H9 (cell line): Measurements from ENCODE around the gene ABCG8. TPM values are rescaled to one million over a fixed set of nuclear protein-coding genes. Genes with fewer than 3 reads are reported as not detected.

Experiments
- DNase-seq: peaks from one replicate; pipeline ENCODE4 v3.0.0-alpha.2; 2017
- H2AFZ ChIP-seq: one replicate; pipeline ENCODE4 v1.6.1; 2013; ENCODE audit warnings: mild to moderate bottlenecking, low read length, control low read depth, moderate library complexity
- H2AK5ac ChIP-seq: 2 replicates; pipeline ENCODE4 v1.6.1; 2013; ENCODE audit warnings: low read length, control low read depth, mixed read lengths; ENCODE audit not compliant: insufficient read length
- H2BK120ac ChIP-seq: one replicate; pipeline ENCODE4 v1.6.1; 2013; ENCODE audit warnings: low read depth, mild to moderate bottlenecking, low read length, control low read depth, inconsistent platforms; ENCODE audit not compliant: poor library complexity, severe bottlenecking
- H2BK12ac ChIP-seq: 2 replicates; pipeline ENCODE4 v1.6.1; 2013; ENCODE audit warnings: low read length, control low read depth, mixed read lengths, low read depth; ENCODE audit not compliant: insufficient read length
- H2BK15ac ChIP-seq: 2 replicates; pipeline ENCODE4 v1.6.1; 2013; ENCODE audit warnings: low read depth, low read length, control low read depth
- H2BK20ac ChIP-seq: one replicate; pipeline ENCODE4 v1.6.1; 2013; ENCODE audit warnings: low read depth, mild to moderate bottlenecking, low read length, control low read depth, inconsistent platforms; ENCODE audit not compliant: poor library complexity, severe bottlenecking
- H2BK5ac ChIP-seq: 2 replicates; pipeline ENCODE4 v1.6.1; 2013; ENCODE audit warnings: low read length, control low read depth, mixed read lengths; ENCODE audit not compliant: insufficient read length
- H3K14ac ChIP-seq: 2 replicates; pipeline ENCODE4 v1.6.1; 2013; ENCODE audit warnings: low read length, control low read depth; ENCODE audit not compliant: insufficient read depth
- H3K18ac ChIP-seq: 2 replicates; pipeline ENCODE4 v1.6.1; 2013; ENCODE audit warnings: low read depth, mild to moderate bottlenecking, mixed read lengths, low read length, control low read depth; ENCODE audit not compliant: insufficient read length
- H3K23ac ChIP-seq: 2 replicates; pipeline ENCODE4 v1.6.1; 2013; ENCODE audit warnings: low read length, control low read depth, mixed read lengths, low read depth; ENCODE audit not compliant: insufficient read length
- H3K23me2 ChIP-seq: 2 replicates; pipeline ENCODE4 v1.6.1; 2013; ENCODE audit warnings: low read depth, mild to moderate bottlenecking, mixed read lengths, low read length, control low read depth; ENCODE audit not compliant: insufficient read length, poor library complexity, severe bottlenecking
- H3K27ac ChIP-seq: 2 replicates; pipeline ENCODE4 v1.5.1; 2013; ENCODE audit warnings: low read length, control low read depth, mixed read lengths, low read depth; ENCODE audit not compliant: insufficient read length
- H3K27me3 ChIP-seq: 2 replicates; pipeline ENCODE4 v1.6.1; 2013; ENCODE audit warnings: low read length, control low read depth, inconsistent platforms; ENCODE audit not compliant: insufficient read depth
- H3K4ac ChIP-seq: 2 replicates; pipeline ENCODE4 v1.6.1; 2013; ENCODE audit warnings: low read depth, mild to moderate bottlenecking, control low read depth, inconsistent platforms, low read length, moderate library complexity
- H3K4me1 ChIP-seq: 2 replicates; pipeline ENCODE4 v1.6.1; 2013; ENCODE audit warnings: low read length, control low read depth, inconsistent platforms; ENCODE audit not compliant: insufficient read depth
- H3K4me2 ChIP-seq: 2 replicates; pipeline ENCODE4 v1.6.1; 2013; ENCODE audit warnings: low read length, control low read depth, mixed read lengths; ENCODE audit not compliant: insufficient read length, insufficient read depth
- H3K56ac ChIP-seq: 2 replicates; pipeline ENCODE4 v1.6.1; 2013; ENCODE audit warnings: low read depth, mild to moderate bottlenecking, mixed read lengths, low read length, control low read depth; ENCODE audit not compliant: insufficient read length
- H3K79me1 ChIP-seq: 2 replicates; pipeline ENCODE4 v1.6.1; 2013; ENCODE audit warnings: low read depth, mild to moderate bottlenecking, moderate library complexity, low read length, control low read depth, inconsistent platforms; ENCODE audit not compliant: insufficient read depth, poor library complexity, severe bottlenecking
- H3K79me2 ChIP-seq: 2 replicates; pipeline ENCODE4 v1.6.1; 2013; ENCODE audit warnings: low read length, control low read depth, inconsistent platforms; ENCODE audit not compliant: insufficient read depth
- H3K9ac ChIP-seq: 2 replicates; pipeline ENCODE4 v1.6.1; 2013; ENCODE audit warnings: low read length, control low read depth, mixed read lengths; ENCODE audit not compliant: insufficient read length; ENCODE audit errors: extremely low read depth
- H3K9me3 ChIP-seq: one replicate; pipeline ENCODE4 v1.6.1; 2013; ENCODE audit warnings: low read depth, low read length, inconsistent platforms; ENCODE audit not compliant: control insufficient read depth
- H3T11ph ChIP-seq: one replicate; pipeline ENCODE4 v1.6.1; 2013; ENCODE audit warnings: mild to moderate bottlenecking, low read length, control low read depth, inconsistent platforms
- H4K20me1 ChIP-seq: one replicate; pipeline ENCODE4 v1.6.1; 2013; ENCODE audit not compliant: control insufficient read depth, insufficient read length, insufficient read depth
- H4K5ac ChIP-seq: 2 replicates; pipeline ENCODE4 v1.6.1; 2013; ENCODE audit warnings: low read depth, mild to moderate bottlenecking, mixed read lengths, low read length, control low read depth; ENCODE audit not compliant: insufficient read length
- H4K8ac ChIP-seq: replicated peaks from 2 replicates; pipeline ENCODE4 v1.6.1; 2013; ENCODE audit warnings: low read length, control low read depth, mixed read lengths, low read depth; ENCODE audit not compliant: insufficient read length
- H4K91ac ChIP-seq: 2 replicates; pipeline ENCODE4 v1.6.1; 2013; ENCODE audit warnings: low read depth, mild to moderate bottlenecking, moderate library complexity, mixed read lengths, low read length, control low read depth; ENCODE audit not compliant: insufficient read length
- H3K27ac Mint-ChIP-seq, 3 experiments: 2 replicates in 2 of 3; 3 replicates in 1 of 3; pipeline ENCODE4 v1.8.0; 2020 to 2021; ENCODE audit warnings: mixed read lengths in 3 of 3, mild to moderate bottlenecking in 1 of 3, moderate library complexity in 1 of 3
- H3K27me3 Mint-ChIP-seq: 2 replicates; pipeline ENCODE4 v1.8.0; 2021; ENCODE audit warnings: low read depth, mild to moderate bottlenecking, moderate library complexity, mixed read lengths
- H3K36me3 Mint-ChIP-seq, 3 experiments: 2 replicates in 2 of 3; 3 replicates in 1 of 3; pipeline ENCODE4 v1.8.0; 2020 to 2021; ENCODE audit warnings: low read depth in 3 of 3, mixed read lengths in 3 of 3; ENCODE audit not compliant: insufficient read depth in 1 of 3
- H3K4me1 Mint-ChIP-seq, 2 experiments: 2 replicates each; pipeline ENCODE4 v1.8.0; 2020; ENCODE audit warnings: mixed read lengths in 2 of 2
- H3K4me3 Mint-ChIP-seq, 2 experiments: 2 replicates in 1 of 2; 3 replicates in 1 of 2; pipeline ENCODE4 v1.8.0; 2020 to 2021; ENCODE audit warnings: mild to moderate bottlenecking in 2 of 2, mixed read lengths in 2 of 2, moderate library complexity in 1 of 2
- H3K9me3 Mint-ChIP-seq, 2 experiments: 2 replicates in 1 of 2; 3 replicates in 1 of 2; pipeline ENCODE4 v1.8.0; 2020; ENCODE audit warnings: mild to moderate bottlenecking in 2 of 2, mixed read lengths in 2 of 2, moderate library complexity in 1 of 2
- WGBS: extraction: QIAGEN DNeasy Blood & Tissue Kit; methylation state at CpG from one replicate; pipeline ENCODE4 v1.1.7; 2013; ENCODE audit warnings: missing lambda C conversion rate, low lambda C conversion rate, mixed read lengths; ENCODE audit not compliant: insufficient read length; ENCODE audit errors: extremely low coverage; 5-methylcytosine and 5-hydroxymethylcytosine counted together
- total RNA-seq: library from RNA; stranded (reverse); gene quantifications from 2 replicates; pipeline ENCODE4 v1.2.1, GENCODE V29; 2021
- TF ChIP-seq, protein P1 (sequence below): fragments of 200-600 bp; sonication (generic); conservative IDR thresholded peaks from 3 replicates; pipeline ENCODE4 v1.8.0; 2021; ENCODE audit warnings: antibody characterized with exemption, mild to moderate bottlenecking

Gene ABCG8
- total RNA-seq, 1 experiment from 2014 or later = not detected

DNA sequence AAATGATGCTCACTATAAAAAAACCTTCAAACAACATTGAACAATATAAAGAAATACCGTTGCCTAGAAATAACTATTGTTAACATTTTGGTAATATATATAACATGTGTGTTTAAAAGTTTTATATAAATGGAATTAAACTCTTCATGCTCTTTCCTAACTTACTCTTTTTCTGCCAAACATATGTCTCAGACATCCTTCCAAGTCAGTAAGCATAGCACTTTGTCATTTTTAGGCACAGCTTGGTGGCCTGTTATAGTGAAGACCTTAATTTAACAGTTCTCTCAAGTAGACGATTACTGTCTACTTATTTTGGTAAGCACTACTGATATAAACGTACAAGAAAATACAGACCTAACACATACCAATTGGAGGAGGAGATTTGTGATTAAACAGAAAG lies 24.1 kb upstream of the ABCG8 start:
- no peaks in the 10 kb centered on the region; a peak in 1 of 7 replicates for H3K36me3 Mint-ChIP-seq
- DNase-seq = no peak
- Histone ChIP-seq H3K27me3 (no peaks in the 10 kb centered on the region), H3K56ac (no peak overlapping the region), H2BK5ac (no peak overlapping the region), H3K4me1 (no peaks in the 10 kb centered on the region), H3K18ac (no peak overlapping the region), H3K14ac (no peak overlapping the region), H2BK20ac (no peak overlapping the region), H3K79me1 (no peaks in the 10 kb centered on the region), H3K4ac (no peak overlapping the region), H3T11ph (no peak overlapping the region), H3K79me2 (no peaks in the 10 kb centered on the region), H3K23ac (no peak overlapping the region), H3K4me2 (no peak overlapping the region), H2AFZ (no peak overlapping the region), H2BK15ac (no peak overlapping the region), H2AK5ac (no peak overlapping the region), H4K20me1 (no peaks in the 10 kb centered on the region), H2BK12ac (no peak overlapping the region), H4K91ac (no peak overlapping the region), H4K5ac (no peak overlapping the region), H3K23me2 (no peaks in the 10 kb centered on the region), H3K9me3 (no peaks in the 10 kb centered on the region), H4K8ac (no peak overlapping the region), H2BK120ac (no peak overlapping the region), H3K9ac (no peak overlapping the region), H3K27ac (no peak overlapping the region)
- no peaks in the 10 kb centered on the region for H3K27me3 Mint-ChIP-seq
- TF ChIP-seq, protein P1, sequence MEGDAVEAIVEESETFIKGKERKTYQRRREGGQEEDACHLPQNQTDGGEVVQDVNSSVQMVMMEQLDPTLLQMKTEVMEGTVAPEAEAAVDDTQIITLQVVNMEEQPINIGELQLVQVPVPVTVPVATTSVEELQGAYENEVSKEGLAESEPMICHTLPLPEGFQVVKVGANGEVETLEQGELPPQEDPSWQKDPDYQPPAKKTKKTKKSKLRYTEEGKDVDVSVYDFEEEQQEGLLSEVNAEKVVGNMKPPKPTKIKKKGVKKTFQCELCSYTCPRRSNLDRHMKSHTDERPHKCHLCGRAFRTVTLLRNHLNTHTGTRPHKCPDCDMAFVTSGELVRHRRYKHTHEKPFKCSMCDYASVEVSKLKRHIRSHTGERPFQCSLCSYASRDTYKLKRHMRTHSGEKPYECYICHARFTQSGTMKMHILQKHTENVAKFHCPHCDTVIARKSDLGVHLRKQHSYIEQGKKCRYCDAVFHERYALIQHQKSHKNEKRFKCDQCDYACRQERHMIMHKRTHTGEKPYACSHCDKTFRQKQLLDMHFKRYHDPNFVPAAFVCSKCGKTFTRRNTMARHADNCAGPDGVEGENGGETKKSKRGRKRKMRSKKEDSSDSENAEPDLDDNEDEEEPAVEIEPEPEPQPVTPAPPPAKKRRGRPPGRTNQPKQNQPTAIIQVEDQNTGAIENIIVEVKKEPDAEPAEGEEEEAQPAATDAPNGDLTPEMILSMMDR = no peak
- no peak overlapping the region for H3K27ac Mint-ChIP-seq
- no peak overlapping the region for H3K4me3 Mint-ChIP-seq
- no CpG with 5 or more reads among the region's 3 CpGs for WGBS
- no peaks in the 10 kb centered on the region for H3K9me3 Mint-ChIP-seq
- no peaks in the 10 kb centered on the region for H3K4me1 Mint-ChIP-seq
